ENCODE data around the gene PGAP2. TPM values are rescaled to one million over a fixed set of nuclear protein-coding genes. Genes with fewer than 3 reads are reported as not detected.

The PGAP2 gene
- total and polyA plus RNA-seq, 7 experiments from 2014 or later: 20.8 to 28.3 (median 26.1) TPM

GRCh38 chr11:3824714-3825472, 16.5 kb downstream of the PGAP2 start:
- peaks cover 0 to 40% (median 5%) of the 10 kb centered on the region in 3 experiments for H3K36me3 ChIP-seq (ENCODE audit: control insufficient read depth in 2 of 3, insufficient read depth in 3 of 3, low read length in 3 of 3)
- no peaks in the 10 kb centered on the region for H3K9me3 ChIP-seq (ENCODE audit: control insufficient read depth in 2 of 3, low read length in 3 of 3)
- intact Hi-C loops (cut with micrococcal nuclease): loop anchor here (1.0 to 2.0 kb wide), 7 partner anchors 9 to 247 kb away; partner anchors contain the start of gene NUP98 (in 1 of the 2)
- H3K27me3 Mint-ChIP-seq: no peaks in the 10 kb centered on the region
- peak; percentile 65 to 83 (median 77) for DNase-seq
- H3K27ac ChIP-seq (ENCODE audit: low read depth, low read length): peak overlapping the region; percentile 38
- peaks cover 0 to 20% (median 12%) of the 10 kb centered on the region in 5 donors for H3K36me3 Mint-ChIP-seq
- peaks cover 13 to 14% of the 10 kb centered on the region in 2 donors for H3K4me1 ChIP-seq (ENCODE audit: control insufficient read depth in 2 of 2, insufficient read depth in 2 of 2, low read length in 2 of 2)
- no peaks in the 10 kb centered on the region for H3K27me3 ChIP-seq (ENCODE audit: control insufficient read depth in 2 of 2, insufficient read depth in 2 of 2, low read length in 2 of 2)
- POLR2A ChIA-PET: interaction anchor here (0.6 to 5.3 kb wide), 4 partner anchors 10 to 30 kb away, joined by 3 to 52 read pairs (median 6); partner anchors contain the start of genes RHOG and STIM1
- H3K27ac Mint-ChIP-seq: peak overlapping the region; percentile 60 to 96 (median 87)
- peak; percentile 97 for ATAC-seq
- H3K4me1 Mint-ChIP-seq: peaks cover 15 to 46% (median 44%) of the 10 kb centered on the region in 7 donors
- CTCF ChIA-PET: interaction anchor here (0.6 to 4.0 kb wide), 8 partner anchors 11 to 249 kb away, joined by 3 to 20 read pairs (median 7); partner anchors contain the start of gene RHOG
- H3K4me3 ChIP-seq (ENCODE audit: low read length): no peak overlapping the region
- H3K9me3 Mint-ChIP-seq: no peaks in the 10 kb centered on the region
- H3K4me3 Mint-ChIP-seq: no peak overlapping the region

- H3K9me3 Mint-ChIP-seq: no peaks in the 10 kb centered on the region
- DNase-seq (no peak), ATAC-seq (peak; percentile 11)
- Histone ChIP-seq H3K4me1 (ENCODE audit: control insufficient read depth in 2 of 2, insufficient read depth in 2 of 2, low read length in 2 of 2) (peaks cover 13 to 20% of the 10 kb centered on the region in 2 donors), H3K9me3 (ENCODE audit: control insufficient read depth in 2 of 3, low read length in 3 of 3) (no peaks in the 10 kb centered on the region), H3K27me3 (ENCODE audit: control insufficient read depth in 2 of 2, insufficient read depth in 2 of 2, low read length in 2 of 2) (no peaks in the 10 kb centered on the region), H3K4me3 (ENCODE audit: low read length) (no peak overlapping the region), H3K27ac (ENCODE audit: low read depth, low read length) (peak overlapping the region; percentile 38), H3K36me3 (ENCODE audit: control insufficient read depth in 2 of 3, insufficient read depth in 3 of 3, low read length in 3 of 3) (peaks cover 0 to 46% (median 5%) of the 10 kb centered on the region in 3 experiments)
- ChIA-PET POLR2A (interaction anchor here (0.9 to 5.3 kb wide), 5 partner anchors 9 to 28 kb away, joined by 3 to 52 read pairs (median 7); partner anchors contain the start of gene RHOG), CTCF (interaction anchor here (0.6 to 4.0 kb wide), 9 partner anchors 10 to 248 kb away, joined by 3 to 20 read pairs (median 7); partner anchors contain the start of gene RHOG)
- H3K36me3 Mint-ChIP-seq: peaks cover 0 to 24% (median 12%) of the 10 kb centered on the region in 5 donors
- intact Hi-C loops (cut with micrococcal nuclease): loop anchor here in 1 of 2 donors (2.0 kb wide), 1 partner anchor 29 kb away; the partner anchor contains the start of gene NUP98
- H3K27ac Mint-ChIP-seq: peak overlapping the region; percentile 33 to 96 (median 87)
- H3K27me3 Mint-ChIP-seq: no peaks in the 10 kb centered on the region
- peaks cover 20 to 53% (median 48%) of the 10 kb centered on the region in 7 donors for H3K4me1 Mint-ChIP-seq
- H3K4me3 Mint-ChIP-seq: no peak overlapping the region
Measured at GRCh38 chr11:3825473-3826154, 17.3 kb downstream of the PGAP2 start.

- Mint-ChIP-seq H3K9me3 (no peaks in the 10 kb centered on the region), H3K36me3 (peaks cover 0 to 24% (median 20%) of the 10 kb centered on the region in 5 donors), H3K4me3 (no peak overlapping the region), H3K27ac (peak overlapping the region in 8 of 9 donors; percentile 33 to 96 (median 88)), H3K4me1 (peaks cover 29 to 64% (median 59%) of the 10 kb centered on the region in 7 donors), H3K27me3 (no peaks in the 10 kb centered on the region)
- H3K9me3 ChIP-seq (ENCODE audit: control insufficient read depth in 2 of 3, low read length in 3 of 3): no peaks in the 10 kb centered on the region
- POLR2A ChIA-PET: interaction anchor here (1.0 to 5.3 kb wide), 4 partner anchors 8 to 17 kb away, joined by 3 to 52 read pairs (median 6); partner anchors contain the start of gene RHOG
- no peaks in the 10 kb centered on the region for H3K27me3 ChIP-seq (ENCODE audit: control insufficient read depth in 2 of 2, insufficient read depth in 2 of 2, low read length in 2 of 2)
- H3K4me1 ChIP-seq (ENCODE audit: control insufficient read depth in 2 of 2, insufficient read depth in 2 of 2, low read length in 2 of 2): peaks cover 20 to 30% of the 10 kb centered on the region in 2 donors
- no peak overlapping the region for H3K4me3 ChIP-seq (ENCODE audit: low read length)
- intact Hi-C loops (cut with micrococcal nuclease): no loop called here
- no peak for DNase-seq
- peaks cover 0 to 57% (median 5%) of the 10 kb centered on the region in 3 experiments for H3K36me3 ChIP-seq (ENCODE audit: control insufficient read depth in 2 of 3, insufficient read depth in 3 of 3, low read length in 3 of 3)
- CTCF ChIA-PET: interaction anchor here (0.7 to 4.0 kb wide), 4 partner anchors 10 to 22 kb away, joined by 3 to 20 read pairs (median 4); partner anchors contain the start of gene RHOG
- no peak for ATAC-seq
- H3K27ac ChIP-seq (ENCODE audit: low read depth, low read length): peak overlapping the region; percentile 38
Measured at GRCh38 chr11:3826721-3827120, 18.4 kb downstream of the PGAP2 start.

- ATAC-seq (no peak), DNase-seq (no peak)
- Mint-ChIP-seq H3K27me3 (no peaks in the 10 kb centered on the region), H3K4me1 (peaks cover 37 to 73% (median 67%) of the 10 kb centered on the region in 7 donors), H3K9me3 (no peaks in the 10 kb centered on the region), H3K36me3 (peaks cover 0 to 24% (median 20%) of the 10 kb centered on the region in 5 donors), H3K27ac (peak overlapping the region in 6 of 9 donors; percentile 21 to 89 (median 86)), H3K4me3 (no peak overlapping the region)
- ChIA-PET POLR2A (interaction anchor here (0.6 to 17.9 kb wide), 7 partner anchors 7 to 62 kb away, joined by 3 to 399 read pairs (median 6); partner anchors contain the start of genes RHOG and STIM1), CTCF (interaction anchor here (1.2 to 4.0 kb wide), 2 partner anchors 9 to 14 kb away, joined by 3 to 20 read pairs; partner anchors contain the start of gene RHOG)
- intact Hi-C loops (cut with micrococcal nuclease): no loop called here
- Histone ChIP-seq H3K36me3 (ENCODE audit: control insufficient read depth in 2 of 3, insufficient read depth in 3 of 3, low read length in 3 of 3) (peaks cover 2 to 59% (median 5%) of the 10 kb centered on the region in 3 experiments), H3K27me3 (ENCODE audit: control insufficient read depth in 2 of 2, insufficient read depth in 2 of 2, low read length in 2 of 2) (no peaks in the 10 kb centered on the region), H3K27ac (ENCODE audit: low read depth, low read length) (no peak overlapping the region), H3K4me3 (ENCODE audit: low read length) (no peak overlapping the region), H3K4me1 (ENCODE audit: control insufficient read depth in 2 of 2, insufficient read depth in 2 of 2, low read length in 2 of 2) (peaks cover 29 to 39% of the 10 kb centered on the region in 2 donors), H3K9me3 (ENCODE audit: control insufficient read depth in 2 of 3, low read length in 3 of 3) (no peaks in the 10 kb centered on the region)
Measured at GRCh38 chr11:3827434-3828186, 19.2 kb downstream of the PGAP2 start.

- H3K4me1 Mint-ChIP-seq: peaks cover 52 to 82% (median 74%) of the 10 kb centered on the region in 7 donors
- Histone ChIP-seq H3K27ac (ENCODE audit: low read depth, low read length) (peak overlapping the region; percentile 53), H3K4me3 (ENCODE audit: low read length) (no peak overlapping the region), H3K4me1 (ENCODE audit: control insufficient read depth in 2 of 2, insufficient read depth in 2 of 2, low read length in 2 of 2) (peaks cover 42 to 61% of the 10 kb centered on the region in 2 donors), H3K9me3 (ENCODE audit: control insufficient read depth in 2 of 3, low read length in 3 of 3) (no peaks in the 10 kb centered on the region), H3K36me3 (ENCODE audit: control insufficient read depth in 2 of 3, insufficient read depth in 3 of 3, low read length in 3 of 3) (peaks cover 2 to 62% (median 5%) of the 10 kb centered on the region in 3 experiments), H3K27me3 (ENCODE audit: control insufficient read depth in 2 of 2, insufficient read depth in 2 of 2, low read length in 2 of 2) (no peaks in the 10 kb centered on the region)
- ChIA-PET POLR2A (interaction anchor here (1.0 to 17.9 kb wide), 3 partner anchors 10 to 64 kb away, joined by 7 to 399 read pairs (median 11); partner anchors contain the start of genes RHOG and STIM1), CTCF (interaction anchor here (1.8 kb wide), 1 partner anchor 10 kb away, joined by 5 read pairs; no protein-coding TSS in a partner anchor)
- peaks cover 0 to 2% (median 0%) of the 10 kb centered on the region in 11 donors for H3K9me3 Mint-ChIP-seq
- peak overlapping the region; percentile 33 to 99 (median 91) for H3K27ac Mint-ChIP-seq
- H3K4me3 Mint-ChIP-seq: no peak overlapping the region
- H3K27me3 Mint-ChIP-seq: no peaks in the 10 kb centered on the region
- no peak for DNase-seq
- ATAC-seq: no peak
- intact Hi-C loops (cut with micrococcal nuclease): no loop called here
- peaks cover 0 to 32% (median 27%) of the 10 kb centered on the region in 5 donors for H3K36me3 Mint-ChIP-seq
Measured at GRCh38 chr11:3830088-3830487, 21.7 kb downstream of the PGAP2 start.

Measured in naive thymus-derived CD4-positive, alpha-beta T cell (primary cell).